Sigmoid colon (tissue), 7 donors: ENCODE measurements around the gene KIF1A. TPM values are rescaled to one million over a fixed set of nuclear protein-coding genes. Genes with fewer than 3 reads are reported as not detected.

Source experiments
- DNase-seq: peaks from one replicate; pipeline ENCODE4 v3.0.0-alpha.2; 2019
- H3K27ac ChIP-seq, 4 donors: fragments of 200-600 bp; sonication (generic); one replicate each; pipeline ENCODE4 v1.5.1; 2016 to 2019; ENCODE audit warnings: mild to moderate bottlenecking in 1 of 4
- H3K27me3 ChIP-seq, 3 donors: fragments of 200-600 bp; sonication (generic); one replicate each; pipeline ENCODE4 v1.5.1; 2019; ENCODE audit warnings: mild to moderate bottlenecking in 1 of 3
- H3K36me3 ChIP-seq, 4 donors: fragments of 200-600 bp; sonication (generic); one replicate each; pipeline ENCODE4 v1.5.1; 2016 to 2019
- H3K4me1 ChIP-seq, 4 donors: fragments of 200-600 bp; sonication (generic); one replicate each; pipeline ENCODE4 v1.5.1; 2017 to 2019
- H3K4me3 ChIP-seq, 4 donors: fragments of 200-600 bp; sonication (generic); one replicate each; pipeline ENCODE4 v1.5.1; 2017 to 2019; ENCODE audit warnings: mild to moderate bottlenecking in 2 of 4, moderate library complexity in 1 of 4
- H3K9me3 ChIP-seq, 4 donors: fragments of 200-600 bp in 3 of 4; sonication (generic) in 3 of 4; one replicate each; pipeline versions ENCODE4 v1.5.1 to v1.6.1; 2013 to 2019
- CTCF ChIP-seq, 4 experiments: fragments of 450-650 bp in 3 of 4; fragments of 200-600 bp in 1 of 4; IDR thresholded peaks; one replicate each; pipeline ENCODE4 v1.5.1; 2016 to 2019; ENCODE audit warnings: antibody characterized with exemption in 4 of 4, mild to moderate bottlenecking in 3 of 4, moderate library complexity in 2 of 4
- EP300 ChIP-seq, 4 donors: sonication (generic); formaldehyde crosslinking; IDR thresholded peaks; one replicate each; pipeline ENCODE4 v1.6.1; 2017; ENCODE audit warnings: antibody characterized with exemption in 4 of 4
- POLR2A ChIP-seq, 2 donors: fragments of 450-650 bp; IDR thresholded peaks; one replicate each; pipeline ENCODE4 v1.6.1; 2016; ENCODE audit warnings: antibody characterized with exemption in 2 of 2, mild to moderate bottlenecking in 2 of 2, moderate library complexity in 2 of 2
- POLR2AphosphoS5 ChIP-seq, 4 donors: sonication (generic); formaldehyde crosslinking; IDR thresholded peaks; one replicate each; pipeline ENCODE4 v1.6.1; 2017; ENCODE audit warnings: antibody characterized with exemption in 4 of 4
- WGBS, 2 donors: extraction: QIAGEN DNeasy Blood & Tissue Kit; methylation state at CpG; one replicate each; pipeline ENCODE4 v1.1.7; 2013; 5-methylcytosine and 5-hydroxymethylcytosine counted together
- intact Hi-C: fragments of 100-400 bp; cut with DNase I; formaldehyde crosslinking; loops from one replicate; pipeline ENCODE4 v1.15.1; 2023
- polyA plus RNA-seq, 3 donors: library from polyadenylated mRNA; stranded (reverse); fragments of 200-250 nt; gene quantifications; one replicate each; pipeline ENCODE4 v1.2.3, GENCODE V29; 2013
- total RNA-seq, 4 donors: library from RNA; depleted of rRNA; stranded (reverse); fragments of >200 nt; gene quantifications; one replicate each; pipeline ENCODE4 v1.1.0, GENCODE V29; 2016
- donor health status: healthy with polysubstance abuse.
- donor health status: Bipolar disorder and iron deficiency.
- donor health status: healthy.

The KIF1A gene
- total and polyA plus RNA-seq, 7 donors: under 0.01 to 9.7 (median 4.4) TPM

GRCh38 chr2:240806459-240806858, 13.6 kb downstream of the KIF1A start:
- no peak for TF ChIP-seq EP300 (IDR thresholded peaks at IDR 0.05)
- H3K4me3 ChIP-seq: no peak overlapping the region
- WGBS, 2 donors: 83 to 92% methylated on average over 2 of the region's 2 CpGs
- no peak overlapping the region for H3K27ac ChIP-seq
- no peak for DNase-seq
- H3K27me3 ChIP-seq: no peaks in the 10 kb centered on the region
- H3K36me3 ChIP-seq: no peaks in the 10 kb centered on the region
- H3K9me3 ChIP-seq: peaks cover 0 to 5% (median 0%) of the 10 kb centered on the region in 4 donors
- intact Hi-C loops: no loop called here
- no peaks in the 10 kb centered on the region for H3K4me1 ChIP-seq

- Histone ChIP-seq H3K36me3 (no peaks in the 10 kb centered on the region), H3K4me1 (no peaks in the 10 kb centered on the region), H3K9me3 (peaks cover 0 to 5% (median 0%) of the 10 kb centered on the region in 4 donors), H3K27me3 (no peaks in the 10 kb centered on the region), H3K4me3 (no peak overlapping the region), H3K27ac (no peak overlapping the region)
- intact Hi-C loops: no loop called here
- TF ChIP-seq POLR2AphosphoS5 (IDR thresholded peaks at IDR 0.05): no peak
- no peak for TF ChIP-seq POLR2A (IDR thresholded peaks at IDR 0.05)
- no peak for TF ChIP-seq EP300 (IDR thresholded peaks at IDR 0.05)
- no peak for TF ChIP-seq CTCF (IDR thresholded peaks at IDR 0.05)
- 81 to 88% methylated on average over 4 of the region's 4 CpGs for WGBS, 2 donors
- no peak for DNase-seq
These were observed 14.0 kb downstream of the KIF1A start for GRCh38 chr2:240806006-240806405.

GRCh38 chr2:240803191-240803590, 16.8 kb downstream of the KIF1A start:
- no peak for TF ChIP-seq EP300 (IDR thresholded peaks at IDR 0.05)
- no peak for TF ChIP-seq POLR2AphosphoS5 (IDR thresholded peaks at IDR 0.05)
- TF ChIP-seq POLR2A (IDR thresholded peaks at IDR 0.05): no peak
- TF ChIP-seq CTCF (IDR thresholded peaks at IDR 0.05): no peak
- H3K4me1 ChIP-seq: peaks cover 0 to 7% (median 3%) of the 10 kb centered on the region in 4 donors
- no peak for DNase-seq
- no peak overlapping the region for H3K27ac ChIP-seq
- peaks cover 0 to 21% (median 10%) of the 10 kb centered on the region in 3 donors for H3K27me3 ChIP-seq
- peaks cover 0 to 5% (median 0%) of the 10 kb centered on the region in 4 donors for H3K9me3 ChIP-seq
- H3K4me3 ChIP-seq: no peak overlapping the region
- intact Hi-C loops: no loop called here
- H3K36me3 ChIP-seq: no peaks in the 10 kb centered on the region
- 74 to 85% methylated on average over 8 of the region's 8 CpGs for WGBS, 2 donors

- intact Hi-C loops: no loop called here
- Histone ChIP-seq H3K4me3 (no peak overlapping the region), H3K36me3 (no peaks in the 10 kb centered on the region), H3K4me1 (peaks cover 0 to 7% (median 3%) of the 10 kb centered on the region in 4 donors), H3K9me3 (no peaks in the 10 kb centered on the region), H3K27me3 (peaks cover 0 to 41% (median 10%) of the 10 kb centered on the region in 3 donors), H3K27ac (no peak overlapping the region)
- TF ChIP-seq POLR2AphosphoS5 (IDR thresholded peaks at IDR 0.05): no peak
- TF ChIP-seq EP300 (IDR thresholded peaks at IDR 0.05): no peak
- TF ChIP-seq POLR2A (IDR thresholded peaks at IDR 0.05): no peak
- TF ChIP-seq CTCF (IDR thresholded peaks at IDR 0.05): no peak
- WGBS, 2 donors: 34 to 72% methylated on average over 14 of the region's 14 CpGs
- DNase-seq: no peak
These were observed 20.8 kb downstream of the KIF1A start for GRCh38 chr2:240799033-240799820.

GRCh38 chr2:240798327-240798905, 21.6 kb downstream of the KIF1A start:
- Histone ChIP-seq H3K9me3 (no peaks in the 10 kb centered on the region), H3K36me3 (no peaks in the 10 kb centered on the region), H3K4me3 (no peak overlapping the region), H3K27me3 (peaks cover 0 to 41% (median 10%) of the 10 kb centered on the region in 3 donors), H3K4me1 (peaks cover 0 to 7% (median 3%) of the 10 kb centered on the region in 4 donors), H3K27ac (no peak overlapping the region)
- WGBS, 2 donors: 81 to 89% methylated on average over 17 of the region's 17 CpGs
- intact Hi-C loops: no loop called here
- peak; percentile 48 for DNase-seq
- TF ChIP-seq CTCF (IDR thresholded peaks at IDR 0.05): no peak
